ENCODE data around the gene IL1RL2. TPM values are rescaled to one million over a fixed set of nuclear protein-coding genes. Genes with fewer than 3 reads are reported as not detected.

Gene IL1RL2
- total RNA-seq, 1 experiment from 2014 or later: not detected

- Histone ChIP-seq H3K4me2 (ENCODE audit: low read length) (no peak overlapping the region), H3K4me3 (replicated peaks in 1 of 2; ENCODE audit: low read depth in 1 of 2, low read length in 2 of 2) (no peak overlapping the region), H3K9ac (ENCODE audit: low read length) (no peak overlapping the region), H3K9me2 (ENCODE audit: insufficient read depth) (no peaks in the 10 kb centered on the region), H4K20me1 (ENCODE audit: insufficient read depth) (no peaks in the 10 kb centered on the region), H3K27me3 (ENCODE audit: insufficient read depth, low read length) (peaks cover 9% of the 10 kb centered on the region; the same call in 1 of the 2 replicates), H3K27ac (ENCODE audit: low read depth, low read length) (no peak overlapping the region), H2AFZ (ENCODE audit: low read depth, low read length, poor library complexity, severe bottlenecking) (no peak overlapping the region), H3K36me3 (ENCODE audit: control insufficient read depth in 1 of 2, insufficient read depth in 2 of 2, low read length in 2 of 2) (no peaks in the 10 kb centered on the region), H3K79me2 (ENCODE audit: insufficient read depth, low read length) (no peaks in the 10 kb centered on the region), H3K4me1 (ENCODE audit: control insufficient read depth in 1 of 2, insufficient read depth in 2 of 2, low read length in 2 of 2) (no peaks in the 10 kb centered on the region), H3K9me3 (ENCODE audit: control insufficient read depth in 1 of 2, insufficient read depth in 1 of 2, low read depth in 1 of 2, low read length in 2 of 2) (no peaks in the 10 kb centered on the region)
- DNase-seq (ENCODE audit: low read depth, low spot score): no peak
- TF ChIP-seq SRF (IDR thresholded peaks at IDR 0.05; ENCODE audit: low read depth): no peak
- no peak for TF ChIP-seq TCF7L2 (IDR thresholded peaks at IDR 0.05; ENCODE audit: borderline replicate concordance, extremely low read depth, insufficient read depth, insufficient read length)
- TF ChIP-seq ELF1 (IDR thresholded peaks at IDR 0.05; ENCODE audit: borderline replicate concordance, low read depth): no peak
- TF ChIP-seq EZH2phosphoT487 (IDR thresholded peaks at IDR 0.05; ENCODE audit: borderline replicate concordance): no peak
- no peak for TF ChIP-seq REST (IDR thresholded peaks at IDR 0.05; ENCODE audit: low read depth)
- ChIA-PET RAD21 (ENCODE audit: low non-redundant PET in 1 of 2, low total read pairs in 2 of 2, uncharacterized antibody in 2 of 2, unreplicated experiment in 2 of 2) (no interaction called here), POLR2A (no interaction called here), CTCF (no interaction called here)
- BruUV-seq (replicated peaks): no TSS peak
- intact Hi-C loops (cut with micrococcal nuclease): no loop called here
- no peak for ATAC-seq
Observed at GRCh38 chr2:102284611-102285010, 97.8 kb downstream of the IL1RL2 start.

- ChIA-PET CTCF (interaction anchor here (1.1 kb wide), 1 partner anchor 45 kb away, joined by 3 read pairs; no protein-coding TSS in a partner anchor), RAD21 (ENCODE audit: low non-redundant PET in 1 of 2, low total read pairs in 2 of 2, uncharacterized antibody in 2 of 2, unreplicated experiment in 2 of 2) (no interaction called here), POLR2A (no interaction called here)
- Histone ChIP-seq H3K9me3 (ENCODE audit: control insufficient read depth in 1 of 2, insufficient read depth in 1 of 2, low read depth in 1 of 2, low read length in 2 of 2) (no peaks in the 10 kb centered on the region), H4K20me1 (ENCODE audit: insufficient read depth) (no peaks in the 10 kb centered on the region), H3K36me3 (ENCODE audit: control insufficient read depth in 1 of 2, insufficient read depth in 2 of 2, low read length in 2 of 2) (no peaks in the 10 kb centered on the region), H3K4me3 (replicated peaks in 1 of 2; ENCODE audit: low read depth in 1 of 2, low read length in 2 of 2) (no peak overlapping the region), H3K9ac (ENCODE audit: low read length) (no peak overlapping the region), H3K27me3 (ENCODE audit: insufficient read depth, low read length) (peaks cover 9% of the 10 kb centered on the region; the same call in 1 of the 2 replicates), H3K9me2 (ENCODE audit: insufficient read depth) (no peaks in the 10 kb centered on the region), H3K4me2 (ENCODE audit: low read length) (no peak overlapping the region), H2AFZ (ENCODE audit: low read depth, low read length, poor library complexity, severe bottlenecking) (no peak overlapping the region), H3K27ac (ENCODE audit: low read depth, low read length) (no peak overlapping the region), H3K4me1 (ENCODE audit: control insufficient read depth in 1 of 2, insufficient read depth in 2 of 2, low read length in 2 of 2) (no peaks in the 10 kb centered on the region), H3K79me2 (ENCODE audit: insufficient read depth, low read length) (no peaks in the 10 kb centered on the region)
- intact Hi-C loops (cut with micrococcal nuclease): no loop called here
- ATAC-seq: no peak
- DNase-seq (ENCODE audit: low read depth, low spot score): no peak
- no TSS peak for BruUV-seq (replicated peaks)
- TF ChIP-seq MAX (IDR thresholded peaks at IDR 0.05): no peak
- TF ChIP-seq ELF1 (IDR thresholded peaks at IDR 0.05; ENCODE audit: borderline replicate concordance, low read depth): no peak
- TF ChIP-seq, protein P1, sequence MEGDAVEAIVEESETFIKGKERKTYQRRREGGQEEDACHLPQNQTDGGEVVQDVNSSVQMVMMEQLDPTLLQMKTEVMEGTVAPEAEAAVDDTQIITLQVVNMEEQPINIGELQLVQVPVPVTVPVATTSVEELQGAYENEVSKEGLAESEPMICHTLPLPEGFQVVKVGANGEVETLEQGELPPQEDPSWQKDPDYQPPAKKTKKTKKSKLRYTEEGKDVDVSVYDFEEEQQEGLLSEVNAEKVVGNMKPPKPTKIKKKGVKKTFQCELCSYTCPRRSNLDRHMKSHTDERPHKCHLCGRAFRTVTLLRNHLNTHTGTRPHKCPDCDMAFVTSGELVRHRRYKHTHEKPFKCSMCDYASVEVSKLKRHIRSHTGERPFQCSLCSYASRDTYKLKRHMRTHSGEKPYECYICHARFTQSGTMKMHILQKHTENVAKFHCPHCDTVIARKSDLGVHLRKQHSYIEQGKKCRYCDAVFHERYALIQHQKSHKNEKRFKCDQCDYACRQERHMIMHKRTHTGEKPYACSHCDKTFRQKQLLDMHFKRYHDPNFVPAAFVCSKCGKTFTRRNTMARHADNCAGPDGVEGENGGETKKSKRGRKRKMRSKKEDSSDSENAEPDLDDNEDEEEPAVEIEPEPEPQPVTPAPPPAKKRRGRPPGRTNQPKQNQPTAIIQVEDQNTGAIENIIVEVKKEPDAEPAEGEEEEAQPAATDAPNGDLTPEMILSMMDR (IDR thresholded peaks at IDR 0.05 in 2 of 3, conservative IDR thresholded peaks at IDR 0.05 in 1 of 3; ENCODE audit: borderline replicate concordance in 1 of 3, insufficient read depth in 1 of 3, low read depth in 2 of 3, low read length in 2 of 3): no peak
- TF ChIP-seq ZBTB33 (IDR thresholded peaks at IDR 0.05; ENCODE audit: extremely low read depth, insufficient replicate concordance, low read length): no peak
Observed at GRCh38 chr2:102285368-102285767, 98.5 kb downstream of the IL1RL2 start.

All from HCT116 (cell line).